ENCODE results near the gene LRG1. TPM values are rescaled to one million over a fixed set of nuclear protein-coding genes. Genes with fewer than 3 reads are reported as not detected.

The LRG1 gene
- total RNA-seq, 1 donor from 2014 or later = 1.1 TPM

GRCh38 chr19:4516939-4517300 lies 22.9 kb downstream of the LRG1 start:
- TF ChIP-seq CTCF (IDR thresholded peaks at IDR 0.05; ENCODE audit: insufficient read depth, low read length, severe bottlenecking) = no peak
- H3K36me3 ChIP-seq (ENCODE audit: control insufficient read depth, insufficient read depth, low read length) = no peaks in the 10 kb centered on the region
- FAIRE-seq = no peak

GRCh38 chr19:4516199-4516938 lies 23.5 kb downstream of the LRG1 start:
- H3K27me3 ChIP-seq (ENCODE audit: control insufficient read depth, insufficient read depth, low read length) = no peaks in the 10 kb centered on the region
- DNase-seq (ENCODE audit: low read depth) = no peak
- H3K36me3 ChIP-seq (ENCODE audit: control insufficient read depth, insufficient read depth, low read length) = no peaks in the 10 kb centered on the region
- FAIRE-seq = no peak
- H3K4me3 ChIP-seq (ENCODE audit: low read depth, low read length) = no peak overlapping the region
- TF ChIP-seq CTCF (IDR thresholded peaks at IDR 0.05; ENCODE audit: insufficient read depth, low read length, severe bottlenecking) = no peak

More at GRCh38 chr19:4516939-4517300, 22.9 kb downstream of the LRG1 start:
- no peak for DNase-seq (ENCODE audit: low read depth)
- Histone ChIP-seq H3K4me3 (ENCODE audit: low read depth, low read length) (no peak overlapping the region), H3K27me3 (ENCODE audit: control insufficient read depth, insufficient read depth, low read length) (no peaks in the 10 kb centered on the region)

- no peak for TF ChIP-seq CTCF (IDR thresholded peaks at IDR 0.05; ENCODE audit: insufficient read depth, low read length, severe bottlenecking)
- DNase-seq (ENCODE audit: low read depth) (no peak), FAIRE-seq (no peak)
- no peaks in the 10 kb centered on the region for H3K36me3 ChIP-seq (ENCODE audit: control insufficient read depth, insufficient read depth, low read length)
- H3K4me3 ChIP-seq (ENCODE audit: low read depth, low read length) = no peak overlapping the region
- no peaks in the 10 kb centered on the region for H3K27me3 ChIP-seq (ENCODE audit: control insufficient read depth, insufficient read depth, low read length)
These were observed 24.1 kb downstream of the LRG1 start for GRCh38 chr19:4515732-4516131.

GRCh38 chr19:4513248-4513647 lies 26.6 kb downstream of the LRG1 start:
- no peak for DNase-seq (ENCODE audit: low read depth)
- no peak for TF ChIP-seq CTCF (IDR thresholded peaks at IDR 0.05; ENCODE audit: insufficient read depth, low read length, severe bottlenecking)
- FAIRE-seq = peak; percentile 79

GRCh38 chr19:4512070-4512469 lies 27.8 kb downstream of the LRG1 start:
- Histone ChIP-seq H3K4me3 (ENCODE audit: low read depth, low read length) (no peak overlapping the region), H3K36me3 (ENCODE audit: control insufficient read depth, insufficient read depth, low read length) (no peaks in the 10 kb centered on the region), H3K27me3 (ENCODE audit: control insufficient read depth, insufficient read depth, low read length) (no peaks in the 10 kb centered on the region)
- DNase-seq (ENCODE audit: low read depth) (no peak), FAIRE-seq (no peak)
- no peak for TF ChIP-seq CTCF (IDR thresholded peaks at IDR 0.05; ENCODE audit: insufficient read depth, low read length, severe bottlenecking)

More at GRCh38 chr19:4513248-4513647, 26.6 kb downstream of the LRG1 start:
- Histone ChIP-seq H3K27me3 (ENCODE audit: control insufficient read depth, insufficient read depth, low read length) (no peaks in the 10 kb centered on the region), H3K36me3 (ENCODE audit: control insufficient read depth, insufficient read depth, low read length) (no peaks in the 10 kb centered on the region), H3K4me3 (ENCODE audit: low read depth, low read length) (no peak overlapping the region)
